Activated T-cell treated with anti-CD3 and anti-CD28 coated beads, Interleukin-2, amount 50 U/mL, for 48 hours (primary cell): ENCODE measurements around the gene BIN1.

Source experiments
- DNase-seq, 2 experiments: peaks; one replicate each; pipeline ENCODE4 v3.0.0-alpha.2; 2020

The BIN1 gene

DNA sequence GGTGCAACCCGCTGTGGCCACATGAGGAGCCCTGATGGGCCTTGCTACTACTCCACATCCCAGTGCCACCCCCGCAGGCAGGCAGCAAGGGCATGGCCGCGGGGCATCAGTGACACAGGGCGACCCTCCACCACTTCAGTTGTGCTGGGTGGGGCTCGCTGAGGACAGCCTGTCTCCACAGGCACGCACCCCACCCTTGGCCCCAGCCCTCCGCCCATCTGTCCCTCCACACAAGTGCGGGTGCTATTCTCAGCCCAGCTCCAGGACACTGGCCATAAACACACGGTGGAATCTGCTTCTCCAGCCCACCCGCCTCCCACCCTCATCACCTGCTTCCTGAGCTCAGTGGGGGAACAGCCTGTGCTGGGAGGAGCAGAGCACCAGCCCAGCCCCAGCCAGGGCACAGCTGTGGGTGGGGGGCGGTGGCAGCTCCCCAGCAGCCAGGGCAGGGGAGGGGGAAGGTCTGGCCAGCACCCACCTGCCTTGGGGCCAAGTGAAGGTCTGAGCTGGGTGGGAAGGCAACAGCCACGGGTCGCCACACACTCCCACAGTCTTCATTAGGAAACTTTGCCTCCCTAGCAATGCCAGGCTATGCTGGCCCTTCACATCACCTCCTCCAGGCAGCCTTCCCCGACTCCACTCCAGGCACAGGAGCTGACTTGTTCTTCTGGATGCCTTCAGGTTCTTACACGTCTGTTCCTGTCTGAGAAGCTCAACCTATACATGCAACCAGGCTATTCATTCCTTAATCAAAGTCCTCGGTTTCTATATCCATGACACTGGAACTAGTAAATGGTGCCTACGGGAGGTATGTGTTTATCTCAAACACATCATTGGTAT, 16.5 kb downstream of the BIN1 start:
- no peak for DNase-seq

DNA sequence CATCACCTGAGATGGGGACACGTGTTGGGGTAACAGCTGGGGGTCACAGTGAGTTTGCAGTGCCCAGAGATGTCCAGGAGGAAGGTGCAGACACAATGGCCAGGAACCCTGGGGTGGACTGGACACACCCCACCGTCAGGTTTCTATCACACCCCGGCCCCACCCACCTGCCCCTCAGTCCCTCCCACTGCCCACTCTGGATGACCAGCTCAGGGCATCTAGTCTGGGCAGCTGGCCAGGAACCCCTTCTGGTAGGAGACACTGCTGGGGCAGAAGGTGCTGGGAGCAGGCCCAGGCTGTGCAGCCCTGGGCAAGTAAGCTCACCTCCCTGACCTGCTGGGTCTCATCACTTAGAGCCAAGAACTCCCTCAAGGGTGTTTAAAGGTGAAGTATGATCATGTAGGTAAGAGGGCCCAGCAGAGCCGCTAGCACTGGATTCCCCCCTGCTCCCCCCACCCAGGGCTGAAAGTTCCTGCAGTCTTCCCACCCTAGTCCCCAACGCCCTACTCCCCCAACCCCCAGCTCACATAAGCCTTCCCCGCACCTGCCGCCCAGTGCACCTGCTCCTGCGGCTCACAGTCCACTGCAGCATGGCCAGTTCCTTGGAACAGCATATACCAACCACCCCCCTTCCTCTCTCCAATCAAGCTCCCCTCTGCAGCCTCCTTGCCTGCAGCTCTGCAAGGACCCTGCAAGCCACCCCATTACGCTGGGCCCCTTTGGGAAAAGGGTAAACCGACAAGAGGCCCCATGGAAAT, 17.3 kb downstream of the BIN1 start:
- DNase-seq = no peak

DNA sequence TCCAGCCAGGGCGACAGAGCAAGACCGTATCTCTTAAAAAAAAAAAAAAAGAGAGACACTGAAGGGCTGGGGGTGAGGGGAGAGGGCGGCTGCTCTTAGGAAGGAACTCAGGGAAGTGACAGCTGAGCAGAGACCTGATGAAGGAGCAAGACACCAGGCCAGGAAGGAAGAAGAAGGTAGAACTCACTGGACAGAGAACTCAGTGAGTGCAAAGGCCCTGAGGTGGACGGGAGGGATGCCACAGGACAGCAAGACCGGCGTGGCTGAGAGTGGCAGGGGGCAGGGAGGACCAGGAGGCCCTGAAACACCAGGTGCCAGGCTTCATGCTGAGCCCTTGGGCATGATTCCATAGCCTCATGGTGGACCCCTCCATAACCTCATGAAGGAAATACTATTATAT, 18.2 kb downstream of the BIN1 start:
- no peak for DNase-seq

DNA sequence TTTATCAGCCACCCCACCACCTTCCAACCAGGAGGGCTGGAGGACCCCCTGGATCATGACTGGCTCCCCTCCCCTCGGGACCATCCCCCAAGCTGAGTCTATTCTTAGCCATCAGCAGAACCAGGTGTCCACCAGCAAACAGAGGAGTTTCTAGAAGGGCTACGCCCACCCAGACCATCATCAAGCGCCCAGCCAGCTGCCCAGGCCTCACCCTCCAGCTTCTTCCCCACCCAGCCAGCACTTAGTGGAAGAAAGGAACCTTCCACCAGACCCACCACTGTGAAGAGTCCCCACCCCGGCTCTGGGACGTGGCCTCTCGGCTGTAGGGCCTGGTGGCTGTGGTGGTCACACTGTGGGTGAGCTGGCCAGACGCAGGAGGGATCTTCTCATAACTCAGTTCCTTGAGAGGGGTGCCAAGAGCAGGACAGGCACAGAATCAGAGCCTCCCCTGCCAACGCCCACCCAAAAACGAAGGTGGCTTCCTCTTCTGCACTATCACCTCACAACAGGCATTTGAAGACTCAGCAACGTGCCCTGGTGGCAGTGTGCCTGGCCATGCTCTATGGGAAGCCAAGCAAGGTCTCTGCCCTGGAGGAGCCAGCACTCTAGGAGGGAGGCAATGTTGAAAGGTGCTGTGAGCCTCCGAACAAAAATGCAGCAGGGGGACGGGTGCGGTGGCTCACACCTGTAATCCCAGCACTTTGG, 19.0 kb downstream of the BIN1 start:
- no peak for DNase-seq

DNA sequence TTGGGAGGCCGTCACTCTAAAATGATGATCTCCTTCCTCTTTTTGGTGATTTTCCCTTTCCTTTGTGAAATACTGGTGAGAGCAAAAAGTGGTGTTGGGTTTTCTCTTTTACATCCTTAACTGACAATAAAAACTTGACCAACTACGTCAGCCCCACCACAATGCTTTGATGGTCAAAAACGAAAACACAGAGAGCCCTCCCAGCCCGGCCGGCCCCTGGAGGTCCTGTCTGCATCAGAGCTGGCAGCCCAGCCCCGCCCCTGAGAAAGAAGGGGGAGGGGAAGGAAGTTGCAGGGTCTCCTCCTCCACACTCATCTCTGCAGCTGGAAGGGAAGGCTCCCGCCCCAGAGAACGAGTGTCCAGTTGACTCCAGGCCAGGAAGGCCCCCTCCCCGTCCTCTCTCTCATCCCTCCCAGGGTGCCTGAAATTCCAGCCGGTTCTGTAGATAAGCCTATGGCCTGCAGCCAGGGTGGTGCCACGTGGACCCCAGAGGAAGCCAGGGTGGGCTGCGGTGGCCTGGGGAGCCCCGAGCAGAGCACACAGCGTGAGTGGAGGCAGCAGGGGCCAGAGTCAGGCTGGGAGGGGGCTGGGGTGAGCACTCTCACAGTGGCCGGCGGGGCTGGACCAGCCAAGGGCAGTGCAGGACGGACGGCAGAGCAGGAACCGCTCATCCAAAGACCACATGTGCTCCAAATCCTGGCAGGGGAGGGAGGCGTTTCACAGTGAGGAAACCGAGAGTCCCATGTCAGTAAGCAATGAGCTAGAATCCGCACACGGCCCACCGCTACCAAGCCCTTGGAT, 19.8 kb downstream of the BIN1 start:
- DNase-seq = no peak

DNA sequence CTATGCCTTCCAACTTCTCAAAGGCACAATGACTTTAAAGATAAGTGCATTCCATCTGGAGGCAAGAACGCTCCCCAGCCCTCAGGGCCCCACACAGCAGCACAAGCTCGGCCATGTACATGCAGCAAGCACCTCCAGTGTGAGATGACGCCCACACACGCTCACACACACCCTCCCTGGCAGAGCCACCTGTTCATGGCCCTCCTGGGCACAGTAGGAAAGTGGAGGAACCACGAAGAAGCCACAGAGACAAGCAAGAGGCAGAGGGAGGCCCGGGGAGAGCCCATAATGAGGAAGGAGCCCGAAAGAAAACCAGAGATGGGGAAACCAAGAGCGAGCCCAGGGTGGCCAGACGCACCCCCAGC, 21.7 kb downstream of the BIN1 start:
- DNase-seq = peak; percentile 58 to 62

DNA sequence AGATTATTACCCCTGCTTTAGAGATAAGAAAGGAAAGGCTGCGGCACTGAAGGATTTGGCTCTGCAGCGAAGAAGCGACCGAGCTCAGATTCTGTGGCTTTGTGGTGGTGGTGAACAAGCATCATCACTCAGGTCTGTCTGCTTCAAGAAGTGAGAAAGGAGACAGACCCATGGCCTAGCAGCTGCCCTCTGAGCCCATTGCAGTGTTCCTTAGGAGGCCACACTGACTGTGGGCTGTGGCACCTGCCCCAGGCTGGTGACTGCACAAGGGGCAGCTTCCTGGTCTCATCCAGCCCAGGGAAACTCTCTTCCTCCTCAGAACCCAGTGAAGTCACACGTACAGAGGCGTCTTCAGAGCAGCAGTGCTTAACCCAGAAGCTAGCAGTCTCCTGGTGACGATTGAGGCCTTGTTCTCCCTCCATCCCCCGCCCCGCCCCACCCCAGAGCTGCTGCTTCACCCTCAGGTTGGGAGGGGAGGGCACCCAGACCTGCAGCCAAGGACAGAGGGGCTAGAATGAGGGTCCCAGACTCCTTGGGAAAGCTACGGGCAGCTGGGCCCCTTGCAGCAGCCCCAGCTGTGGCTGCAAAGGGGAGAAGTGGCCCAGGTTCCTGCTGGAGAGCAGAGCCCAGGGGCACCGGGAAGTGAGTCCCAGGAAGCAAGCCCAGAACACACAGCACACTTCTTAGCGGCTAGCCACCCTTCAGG, 22.2 kb downstream of the BIN1 start:
- peak; percentile 60 to 67 for DNase-seq

DNA sequence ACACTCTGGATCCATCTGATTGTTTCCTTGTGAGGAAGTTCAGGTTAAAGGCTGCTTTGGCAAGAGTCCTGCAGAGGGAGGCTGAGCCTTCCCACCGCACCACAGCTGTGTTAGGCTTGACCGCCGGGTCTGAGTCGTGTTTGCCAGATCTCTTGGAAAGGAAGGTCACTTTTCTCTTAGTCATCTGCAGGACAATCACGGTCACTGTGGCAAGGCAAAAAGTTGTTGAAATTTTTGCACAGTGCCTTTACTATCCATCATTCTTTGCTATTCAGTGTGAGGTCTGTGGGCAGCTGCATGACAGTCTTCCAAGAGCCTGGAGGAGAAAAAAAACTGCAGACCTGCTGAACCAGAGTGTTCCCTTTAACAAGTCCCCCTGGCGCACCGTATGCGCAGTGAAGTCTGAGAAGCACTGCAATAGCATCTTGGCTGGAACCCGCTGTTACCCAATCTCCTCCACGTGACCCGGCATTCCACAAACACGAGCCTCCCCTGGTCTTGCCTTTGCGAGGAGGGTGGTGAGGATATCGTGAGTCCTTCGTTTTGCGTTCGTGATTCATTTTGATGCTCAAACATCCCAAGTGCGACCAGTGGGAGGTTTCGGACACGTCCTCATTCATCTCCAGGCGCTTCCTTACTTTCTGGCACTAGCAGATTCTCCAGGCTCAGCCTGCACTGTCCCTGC, 23.0 kb downstream of the BIN1 start:
- no peak for DNase-seq

DNA sequence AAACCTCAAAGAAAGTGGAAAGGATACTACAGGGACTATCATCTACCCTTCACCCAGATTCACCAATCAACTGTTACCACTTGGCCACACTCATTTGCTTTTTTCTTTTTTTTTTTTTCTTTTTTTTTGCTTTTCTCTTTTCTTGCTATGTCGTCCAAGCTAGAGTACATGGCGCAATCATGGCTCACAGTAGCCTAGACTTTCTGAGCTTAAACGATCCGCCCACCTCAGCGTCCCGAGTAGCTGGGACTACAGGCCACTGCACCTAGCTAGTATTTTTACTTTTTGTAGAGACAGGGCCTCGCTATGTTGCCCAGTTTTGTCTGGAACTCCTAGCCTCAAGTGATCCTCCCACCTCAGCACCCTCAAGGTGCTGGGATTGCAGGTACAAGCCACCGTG, 24.0 kb downstream of the BIN1 start:
- no peak for DNase-seq

DNA sequence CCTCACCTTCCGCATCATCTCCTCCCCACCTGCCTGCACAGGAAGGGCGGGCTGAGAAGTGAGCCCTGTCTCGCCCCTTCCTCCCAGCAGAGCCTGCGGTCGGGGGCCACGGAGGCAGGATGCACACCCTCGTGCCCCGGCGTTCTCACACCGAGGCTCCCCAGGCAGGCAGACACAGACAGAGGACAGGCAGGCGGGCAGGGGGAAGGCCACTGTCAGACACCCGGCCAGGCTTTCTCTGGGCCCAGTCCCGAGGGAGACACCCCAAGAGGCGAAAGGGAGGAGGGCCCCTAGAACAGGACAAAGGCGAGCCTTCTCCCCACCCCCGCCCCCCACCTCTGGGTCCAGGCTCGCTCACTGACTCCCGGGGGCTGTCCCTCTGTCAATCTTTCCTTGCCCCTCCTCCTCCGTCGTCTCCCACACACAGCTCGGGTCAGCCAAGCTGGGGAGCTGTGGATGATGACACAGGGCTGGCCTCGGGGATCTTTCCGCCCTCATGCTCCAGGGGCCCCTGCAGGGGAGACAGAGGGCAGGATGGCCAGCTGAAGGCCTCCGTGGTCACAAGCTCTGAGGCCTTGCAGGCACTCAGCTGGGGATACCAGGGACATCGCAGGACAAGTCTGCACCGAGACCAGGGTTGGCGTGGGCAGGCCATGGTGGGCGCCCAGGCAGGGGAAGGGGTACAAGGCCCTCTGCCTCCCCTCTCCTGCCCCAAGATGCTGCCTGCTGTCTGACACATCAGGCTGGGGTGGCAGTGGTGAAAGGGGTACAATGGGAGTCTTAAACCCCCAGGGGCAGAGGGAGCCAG, 24.9 kb downstream of the BIN1 start:
- DNase-seq = peak; percentile 81 to 82

DNA sequence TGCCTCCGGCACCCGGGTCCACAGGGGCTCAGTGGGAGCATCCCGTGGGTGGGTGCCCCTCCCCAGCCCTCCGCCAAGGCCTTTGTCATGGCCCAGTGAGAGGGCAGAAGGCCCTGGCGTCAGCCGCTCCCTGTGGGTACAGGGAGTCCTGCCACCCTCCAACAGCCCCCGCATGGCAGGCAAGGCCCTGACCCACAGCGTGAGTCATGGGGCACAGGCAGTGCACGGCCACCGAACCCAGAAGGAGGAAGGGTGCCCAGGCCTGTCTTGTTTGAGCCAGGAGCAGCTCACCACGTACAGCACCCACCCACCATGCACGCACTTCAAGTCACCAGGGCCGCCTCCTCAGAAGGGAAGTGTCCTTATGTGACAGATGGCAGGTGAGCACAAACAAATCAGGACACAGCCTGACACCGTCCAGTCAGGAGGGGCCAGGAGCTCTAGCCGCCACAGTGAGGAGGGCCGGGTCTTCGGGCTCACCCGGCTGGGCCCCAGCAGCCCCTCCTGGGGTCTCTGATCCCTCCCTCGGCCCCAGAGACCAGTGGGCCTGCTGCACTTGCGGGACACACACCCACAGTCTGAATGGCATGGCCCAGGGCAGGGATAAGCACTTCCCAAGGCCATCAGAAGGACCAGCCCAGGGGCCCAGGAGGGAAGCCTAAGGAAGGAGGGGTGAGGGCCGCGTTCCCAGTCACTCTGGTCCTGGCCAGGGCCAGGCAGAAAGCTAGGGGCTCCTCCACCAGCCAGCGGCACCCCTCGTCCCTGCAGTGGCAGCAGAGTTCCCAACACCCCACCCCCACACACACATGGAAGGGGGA, 25.8 kb downstream of the BIN1 start:
- DNase-seq = peak; percentile 79 to 82

DNA sequence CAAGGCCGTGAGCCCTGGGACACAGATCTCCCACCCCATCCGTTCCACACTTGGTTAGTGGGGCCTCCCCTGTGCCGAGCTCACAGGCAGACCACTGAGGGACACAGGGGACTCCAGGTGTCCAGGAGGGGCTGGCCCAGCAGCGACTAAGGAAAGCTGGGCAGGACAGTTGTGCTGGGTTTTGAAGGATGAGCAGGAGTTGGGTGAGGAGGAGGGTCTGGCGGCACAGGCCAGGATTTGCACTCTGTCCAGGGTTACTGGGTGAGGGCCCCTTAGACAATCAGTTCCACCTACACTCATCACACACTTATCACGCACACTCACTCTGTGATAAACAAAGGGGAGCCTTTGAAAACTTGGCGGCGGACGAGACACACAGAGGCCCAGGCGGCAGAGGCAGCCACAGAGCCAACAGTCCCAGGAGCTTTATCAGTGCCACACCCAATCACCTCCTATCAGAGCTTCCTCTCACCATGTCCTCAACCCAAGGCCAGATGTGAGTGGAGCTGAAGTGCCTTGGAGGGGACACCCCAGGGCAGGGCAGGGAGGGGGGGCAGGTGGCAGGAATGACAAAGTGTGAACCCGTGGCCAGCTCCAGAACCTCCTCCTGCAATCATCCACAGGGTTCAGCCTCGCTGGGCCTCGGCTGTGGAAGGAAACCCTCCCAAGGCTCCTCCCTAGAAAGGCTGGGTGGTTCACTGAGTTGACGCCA, 26.6 kb downstream of the BIN1 start:
- peak in 1 of 2 experiments; percentile 79 for DNase-seq

DNA sequence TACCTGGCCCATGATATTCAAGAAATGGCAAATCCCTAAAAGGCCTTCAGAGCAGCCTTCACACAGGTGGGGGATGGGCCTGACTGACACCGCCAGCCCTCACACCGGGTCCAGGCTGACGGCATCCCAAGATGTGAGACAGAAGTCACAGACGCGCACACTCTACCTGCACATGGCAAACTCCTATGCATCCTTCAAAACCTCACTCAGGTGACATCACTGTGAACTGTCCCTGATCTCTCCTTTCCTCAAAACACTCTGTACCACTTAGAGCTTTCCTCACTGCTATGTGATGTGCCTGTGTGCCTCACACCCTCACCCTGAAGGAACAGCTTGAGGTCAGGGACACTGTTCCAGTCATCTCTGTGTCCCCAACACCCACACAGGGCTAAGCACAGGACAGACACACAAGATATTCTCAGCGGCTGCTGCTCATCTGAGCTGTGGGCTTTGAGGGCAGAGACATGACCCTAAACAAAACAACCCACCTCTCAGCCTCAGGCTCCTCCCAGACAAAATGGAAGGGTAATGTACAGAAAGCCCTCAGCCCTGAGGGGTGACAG, 27.5 kb downstream of the BIN1 start:
- peak; percentile 52 to 59 for DNase-seq

DNA sequence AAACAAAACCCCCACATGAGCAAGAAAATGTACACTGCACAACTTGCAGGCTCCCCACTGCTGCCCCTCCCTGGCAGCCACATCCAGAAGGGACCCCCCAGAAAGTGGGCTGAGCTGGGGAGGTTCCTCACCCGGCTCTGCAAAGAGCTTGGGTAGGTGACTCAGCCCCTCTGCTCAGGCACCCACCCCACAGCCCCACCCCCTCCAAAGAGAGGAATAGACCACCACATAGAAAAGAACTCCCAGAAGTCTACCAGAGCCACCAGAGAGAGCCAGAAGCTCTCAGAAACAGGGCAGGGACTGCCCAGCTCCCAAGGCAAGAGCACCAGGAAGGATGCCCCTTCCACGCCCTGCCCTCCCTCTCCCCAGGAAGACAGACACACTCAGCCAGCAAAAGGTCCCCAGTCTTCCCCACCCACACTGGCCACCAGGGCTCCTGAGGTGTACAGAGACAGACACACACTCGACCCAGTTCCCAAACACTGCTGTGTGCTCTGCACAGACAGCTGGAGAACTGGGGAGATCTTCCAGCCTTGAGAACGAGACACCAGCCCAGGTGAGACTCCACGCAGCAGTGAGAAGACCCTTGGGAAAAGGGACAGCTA, 28.2 kb downstream of the BIN1 start:
- DNase-seq = peak in 1 of 2 experiments; percentile 48

DNA sequence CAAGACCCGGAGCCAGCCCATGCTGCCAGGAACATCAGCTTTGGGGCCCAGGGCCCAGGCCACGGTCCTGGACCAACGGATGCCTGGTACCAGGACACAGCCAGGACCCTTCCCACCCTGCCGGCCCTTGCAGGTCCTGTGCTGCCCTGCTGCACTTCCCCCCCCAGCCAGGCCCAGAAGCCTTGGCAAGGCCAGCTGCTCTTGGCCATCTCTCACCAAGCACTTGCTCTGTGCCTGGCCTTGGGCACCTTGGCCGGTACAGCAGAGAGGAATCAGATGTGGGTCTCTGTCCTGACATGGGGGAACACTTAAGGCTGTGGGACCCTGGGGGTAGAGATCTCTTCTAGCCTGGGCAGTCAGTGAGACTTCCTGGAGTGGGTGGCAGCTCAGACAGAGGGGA, 28.9 kb downstream of the BIN1 start:
- DNase-seq = no peak

DNA sequence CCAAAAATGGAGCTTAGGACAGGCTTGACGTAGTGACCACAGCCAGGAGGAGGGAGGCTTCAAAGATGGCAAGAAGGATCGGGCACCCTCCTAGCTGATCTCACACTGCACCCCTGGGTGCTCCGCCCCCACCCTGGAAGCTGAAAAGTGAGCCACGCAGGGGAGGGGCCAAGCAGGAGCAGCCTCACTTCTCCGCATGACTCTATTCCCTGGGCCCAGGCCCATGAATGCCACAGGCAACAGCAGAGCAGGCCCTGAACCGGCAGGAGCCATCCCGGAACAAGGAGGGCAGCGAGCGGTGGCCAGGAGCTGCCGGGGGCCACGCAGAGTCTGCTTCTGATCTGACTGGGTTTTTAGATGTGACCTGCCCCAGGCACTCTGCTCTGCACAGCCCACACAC, 30.0 kb downstream of the BIN1 start:
- DNase-seq = no peak

DNA sequence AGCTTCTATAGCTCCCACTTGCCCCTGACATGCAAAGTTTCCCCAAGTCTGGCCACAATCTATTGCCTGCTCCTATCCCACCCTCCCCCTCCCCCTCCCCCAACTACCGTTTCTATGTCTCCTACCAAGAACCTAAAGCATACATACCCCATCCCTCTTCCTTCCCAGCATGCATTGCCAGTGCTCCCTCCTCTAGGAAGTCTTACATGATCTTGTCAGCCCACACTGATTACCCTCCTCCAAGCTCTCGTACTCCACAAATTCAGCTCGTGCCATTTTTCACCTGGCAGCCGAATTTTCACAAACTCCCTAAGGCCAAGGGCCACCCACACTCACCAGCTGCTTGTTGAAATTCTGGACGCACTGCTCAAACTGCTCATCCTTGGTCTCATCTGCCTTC, 30.7 kb downstream of the BIN1 start:
- DNase-seq = no peak

DNA sequence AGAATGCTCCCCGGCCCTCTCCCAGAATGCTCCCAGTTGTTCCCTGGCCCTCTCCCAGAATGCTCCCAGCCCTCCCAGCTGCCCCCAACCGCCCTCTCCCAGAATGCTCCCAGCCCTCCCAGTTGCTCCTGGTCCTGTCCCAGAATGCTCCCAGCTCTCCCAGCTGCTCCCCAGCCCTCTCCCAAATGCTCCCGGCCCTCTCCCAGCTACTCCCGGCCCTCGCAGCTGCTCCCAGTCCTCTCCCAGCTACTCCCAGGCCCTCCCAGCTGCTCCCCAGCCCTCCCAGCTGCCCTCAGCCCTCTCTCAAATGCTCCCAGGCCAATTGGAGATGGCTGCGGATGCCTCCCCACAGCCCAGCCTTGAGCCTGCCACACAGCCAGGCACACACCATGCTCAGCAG, 31.1 kb downstream of the BIN1 start:
- no peak for DNase-seq
